RWPE2 (cell line): ENCODE measurements around the gene RBM41.
A peak's percentile ranks its signal among the peaks of the same experiment; 100 is the strongest.
"Not testable (repeated sequence)": the region's sequence is repeated elsewhere in the genome, so short reads cannot be mapped to it uniquely, and the experiment has no call there.

ENCODE experiments used
- ATAC-seq: fragments of 200-7000 bp; cut with Tn5 transposase; 3 replicates; pipeline ENCODE4 v1.9.1; 2021; ENCODE audit warnings: low read depth
- DNase-seq: peaks from one replicate; pipeline ENCODE4 v3.0.0-alpha.2; 2020; ENCODE audit warnings: low spot score
- H3K27ac ChIP-seq: fragments of 450-650 bp; 2 replicates; pipeline ENCODE4 v1.5.1; 2017; ENCODE audit warnings: mild to moderate bottlenecking; ENCODE audit not compliant: poor library complexity, severe bottlenecking
- H3K27me3 ChIP-seq: fragments of 250-450 bp; sonication (Bioruptor Pico); 2 replicates; pipeline ENCODE4 v1.5.1; 2021; ENCODE audit warnings: mild to moderate bottlenecking, moderate library complexity; ENCODE audit not compliant: insufficient read depth, poor library complexity, severe bottlenecking
- H3K36me3 ChIP-seq: fragments of 250-450 bp; sonication (Bioruptor Pico); 2 replicates; pipeline ENCODE4 v1.5.1; 2020; ENCODE audit warnings: low read depth, mild to moderate bottlenecking, moderate library complexity
- H3K4me1 ChIP-seq: fragments of 250-450 bp; sonication (Bioruptor Pico); 2 replicates; pipeline ENCODE4 v1.5.1; 2021; ENCODE audit warnings: mild to moderate bottlenecking, moderate library complexity; ENCODE audit not compliant: insufficient read depth, poor library complexity, severe bottlenecking
- H3K4me3 ChIP-seq: fragments of 250-450 bp; sonication (Bioruptor Pico); 2 replicates; pipeline ENCODE4 v1.5.1; 2021; ENCODE audit warnings: mild to moderate bottlenecking, moderate library complexity; ENCODE audit not compliant: severe bottlenecking
- H3K9me3 ChIP-seq: fragments of 250-450 bp; sonication (Bioruptor Pico); 2 replicates; pipeline ENCODE4 v1.5.1; 2021; ENCODE audit warnings: mild to moderate bottlenecking, moderate library complexity; ENCODE audit not compliant: severe bottlenecking
- TF ChIP-seq, protein P1 (sequence below): fragments of 450-650 bp; IDR thresholded peaks from one replicate; pipeline ENCODE4 v1.5.1; 2017; ENCODE audit warnings: mild to moderate bottlenecking, moderate library complexity; ENCODE audit not compliant: poor library complexity, severe bottlenecking

Gene RBM41

DNA sequence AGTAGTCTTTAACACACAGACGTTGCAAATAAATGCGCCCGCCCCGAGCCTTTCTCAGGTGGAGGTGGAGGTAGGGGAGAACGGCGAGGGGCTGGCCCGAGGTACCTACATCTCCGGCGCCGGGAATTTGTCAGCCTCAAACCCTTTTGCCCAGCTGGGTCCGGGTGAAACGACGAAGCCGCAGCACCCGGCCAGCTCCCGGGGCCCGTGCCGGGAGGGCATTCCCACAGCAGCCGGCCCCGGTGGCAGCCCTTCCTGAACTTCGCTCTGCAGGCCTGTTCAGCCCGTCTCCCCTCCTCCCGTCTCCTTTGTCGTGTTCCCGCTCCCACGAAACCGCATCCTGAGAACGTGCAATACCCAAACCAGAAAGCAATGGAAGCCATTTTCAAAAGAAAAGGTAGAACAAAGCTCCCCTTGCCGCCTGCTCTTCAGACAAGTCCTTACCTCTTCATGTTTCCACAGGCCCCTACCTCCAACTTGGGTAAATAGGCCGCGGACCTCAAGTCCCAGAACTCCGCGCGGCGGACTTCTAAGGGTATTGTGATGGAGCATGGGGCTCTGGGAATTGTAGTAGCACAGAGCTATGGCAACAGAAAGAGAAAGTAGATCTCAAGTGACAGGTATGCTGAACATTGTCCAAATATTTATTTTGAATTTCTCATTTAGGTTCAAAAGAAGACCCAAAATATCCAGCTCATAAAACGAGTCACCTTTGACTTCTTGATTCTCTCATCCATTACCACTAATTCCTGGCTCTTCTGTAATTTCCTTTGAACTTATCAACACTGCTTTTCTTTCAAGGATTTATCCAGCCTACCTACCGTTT lies at the start of gene RBM41:
Gene RBM41 (minus strand): TSS at position 501 of the 826 bp plus-strand sequence. CDS start 49 bp downstream, at position 452.
- peak within 1 kb of the TSS; percentile 19 for H3K27ac ChIP-seq
- peak; percentile 98 for ATAC-seq

DNA sequence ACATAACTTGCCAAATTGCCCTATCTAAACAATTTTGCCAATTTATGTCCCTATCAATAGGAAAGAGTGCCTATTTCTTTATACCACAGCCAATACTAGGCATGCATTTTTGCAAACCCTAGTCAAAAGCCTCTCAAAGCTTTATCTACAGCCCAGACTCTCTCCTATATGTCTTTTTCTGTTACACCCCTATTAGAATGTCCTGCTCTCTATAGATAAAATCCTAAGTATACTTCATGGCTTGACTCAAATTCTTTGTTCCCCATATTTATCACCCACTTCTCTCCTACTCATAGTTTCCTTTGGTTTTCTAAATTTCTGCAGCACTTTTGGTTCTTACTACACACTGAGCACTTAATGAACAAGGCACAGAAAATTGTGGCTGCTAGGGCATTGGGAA lies 49.6 kb upstream of the RBM41 start:
- Histone ChIP-seq H3K27ac (no peak overlapping the region), H3K4me3 (no peak overlapping the region), H3K27me3 (no peaks in the 10 kb centered on the region), H3K9me3 (no peaks in the 10 kb centered on the region), H3K4me1 (no peaks in the 10 kb centered on the region), H3K36me3 (no peaks in the 10 kb centered on the region)
- no peak for ATAC-seq
- DNase-seq: no peak
- TF ChIP-seq, protein P1, sequence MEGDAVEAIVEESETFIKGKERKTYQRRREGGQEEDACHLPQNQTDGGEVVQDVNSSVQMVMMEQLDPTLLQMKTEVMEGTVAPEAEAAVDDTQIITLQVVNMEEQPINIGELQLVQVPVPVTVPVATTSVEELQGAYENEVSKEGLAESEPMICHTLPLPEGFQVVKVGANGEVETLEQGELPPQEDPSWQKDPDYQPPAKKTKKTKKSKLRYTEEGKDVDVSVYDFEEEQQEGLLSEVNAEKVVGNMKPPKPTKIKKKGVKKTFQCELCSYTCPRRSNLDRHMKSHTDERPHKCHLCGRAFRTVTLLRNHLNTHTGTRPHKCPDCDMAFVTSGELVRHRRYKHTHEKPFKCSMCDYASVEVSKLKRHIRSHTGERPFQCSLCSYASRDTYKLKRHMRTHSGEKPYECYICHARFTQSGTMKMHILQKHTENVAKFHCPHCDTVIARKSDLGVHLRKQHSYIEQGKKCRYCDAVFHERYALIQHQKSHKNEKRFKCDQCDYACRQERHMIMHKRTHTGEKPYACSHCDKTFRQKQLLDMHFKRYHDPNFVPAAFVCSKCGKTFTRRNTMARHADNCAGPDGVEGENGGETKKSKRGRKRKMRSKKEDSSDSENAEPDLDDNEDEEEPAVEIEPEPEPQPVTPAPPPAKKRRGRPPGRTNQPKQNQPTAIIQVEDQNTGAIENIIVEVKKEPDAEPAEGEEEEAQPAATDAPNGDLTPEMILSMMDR: no peak

More for the DNA sequence above, at the start of gene RBM41:
- Histone ChIP-seq H3K4me1 (no peaks in the 10 kb centered on the region), H3K9me3 (no peaks in the 10 kb centered on the region), H3K27me3 (no peaks in the 10 kb centered on the region), H3K4me3 (peak within 1 kb of the TSS; percentile 77), H3K36me3 (peaks cover 32% of the 10 kb centered on the region)
- DNase-seq: peak; percentile 42
- TF ChIP-seq, protein P1: no peak

DNA sequence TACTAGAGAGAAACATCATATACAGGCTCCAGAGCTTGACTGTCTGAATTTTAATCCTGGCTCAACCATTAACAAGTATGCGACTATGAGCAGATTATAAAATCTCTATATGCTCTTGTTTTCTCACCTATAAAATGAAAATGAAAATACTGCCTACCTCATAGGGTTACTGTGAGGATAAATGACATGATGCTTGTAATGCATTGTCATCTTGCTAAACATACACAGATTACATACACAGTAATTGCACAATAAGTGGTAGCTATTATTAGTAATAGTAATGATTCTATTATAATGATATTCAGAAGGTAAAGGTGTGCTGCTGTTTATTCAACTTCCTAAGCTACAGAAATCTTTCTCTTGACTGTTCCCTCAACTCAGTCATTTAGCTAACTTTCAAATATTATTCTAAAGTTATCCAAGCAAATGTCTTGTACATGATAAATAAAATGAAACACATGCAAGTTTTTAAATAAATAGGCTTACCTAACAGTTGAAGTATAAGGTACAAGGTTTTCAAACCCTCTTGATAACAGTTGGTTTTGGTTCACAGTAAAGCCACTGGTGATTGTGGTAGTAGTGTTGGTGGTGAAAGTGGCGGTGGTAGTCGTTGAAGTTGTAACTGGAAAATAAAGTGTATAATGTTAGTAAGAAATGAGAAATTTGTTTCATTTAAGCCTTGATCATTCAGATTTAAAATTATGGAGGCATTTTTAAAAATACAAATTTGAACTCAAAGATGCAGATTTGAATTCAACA lies 48.7 kb upstream of the RBM41 start:
- Histone ChIP-seq H3K9me3 (no peaks in the 10 kb centered on the region), H3K27ac (no peak overlapping the region), H3K4me1 (no peaks in the 10 kb centered on the region), H3K27me3 (no peaks in the 10 kb centered on the region), H3K4me3 (no peak overlapping the region), H3K36me3 (no peaks in the 10 kb centered on the region)
- TF ChIP-seq, protein P1: no peak
- ATAC-seq (no peak), DNase-seq (no peak)

DNA sequence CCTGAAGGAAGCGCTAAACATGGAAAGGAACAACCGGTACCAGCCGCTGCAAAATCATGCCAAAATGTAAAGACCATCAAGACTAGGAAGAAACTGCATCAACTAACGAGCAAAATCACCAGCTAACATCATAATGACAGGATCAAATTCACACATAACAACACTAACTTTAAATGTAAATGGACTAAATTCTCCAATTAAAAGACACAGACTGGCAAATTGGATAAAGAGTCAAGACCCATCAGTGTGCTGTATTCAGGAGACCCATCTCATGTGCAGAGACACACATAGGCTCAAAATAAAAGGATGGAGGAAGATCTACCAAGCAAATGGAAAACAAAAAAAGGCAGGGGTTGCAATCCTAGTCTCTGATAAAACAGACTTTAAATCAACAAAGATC lies 39.0 kb upstream of the RBM41 start:
- H3K27me3 ChIP-seq, H3K4me3 ChIP-seq, H3K36me3 ChIP-seq, H3K9me3 ChIP-seq, H3K4me1 ChIP-seq, ATAC-seq, H3K27ac ChIP-seq, DNase-seq: not testable (repeated sequence)

DNA sequence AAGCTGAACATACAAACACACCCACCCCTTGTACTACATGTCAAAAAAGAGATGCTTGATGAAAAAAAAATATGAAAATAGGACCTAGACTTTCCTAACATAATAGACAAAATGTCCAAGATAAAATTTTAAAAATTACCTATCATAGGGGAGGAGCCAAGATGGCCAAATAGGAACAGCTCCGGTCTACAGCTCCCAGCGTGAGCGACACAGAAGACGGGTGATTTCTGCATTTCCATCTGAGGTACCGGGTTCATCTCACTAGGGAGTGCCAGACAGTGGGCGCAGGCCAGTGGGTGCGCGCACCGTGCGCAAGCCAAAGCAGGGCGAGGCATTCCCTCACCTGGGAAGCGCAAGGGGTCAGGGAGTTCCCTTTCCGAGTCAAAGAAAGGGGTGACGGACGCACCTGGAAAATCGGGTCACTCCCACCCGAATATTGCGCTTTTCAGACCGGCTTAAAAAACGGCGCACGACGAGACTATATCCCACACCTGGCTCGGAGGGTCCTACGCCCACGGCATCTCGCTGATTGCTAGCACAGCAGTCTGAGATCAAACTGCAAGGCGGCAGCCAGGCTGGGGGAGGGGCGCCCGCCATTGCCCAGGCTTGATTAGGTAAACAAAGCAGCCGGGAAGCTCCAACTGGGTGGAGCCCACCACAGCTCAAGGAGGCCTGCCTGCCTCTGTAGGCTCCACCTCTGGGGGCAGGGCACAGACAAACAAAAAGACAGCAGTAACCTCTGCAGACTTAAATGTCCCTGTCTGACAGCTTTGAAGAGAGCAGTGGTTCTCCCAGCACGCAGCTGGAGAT lies 37.2 kb upstream of the RBM41 start:
- not testable (repeated sequence) for H3K36me3 ChIP-seq, H3K4me1 ChIP-seq, H3K27me3 ChIP-seq, DNase-seq, H3K9me3 ChIP-seq
- Histone ChIP-seq H3K4me3 (peak overlapping the region; percentile 33), H3K27ac (peak overlapping the region; percentile 78)
- ATAC-seq: peak; percentile 42; the same call in 1 of the 3 replicates
